MCF 10A (cell line): ENCODE measurements around the gene SERPINB11. TPM values are rescaled to one million over a fixed set of nuclear protein-coding genes. Genes with fewer than 3 reads are reported as not detected.
"Not testable (repeated sequence)": the region's sequence is repeated elsewhere in the genome, so short reads cannot be mapped to it uniquely, and the experiment has no call there.

ENCODE experiments used
- Bru-seq: library from RNA; stranded (reverse); fragments of 400-500 nt; gene quantifications from one replicate; lab custom pipeline; 2021; lab: Mats Ljungman, UMichigan
- BruChase-seq, 2 experiments: library from RNA; stranded (reverse); fragments of 400-500 nt; gene quantifications; one replicate each; lab custom pipeline; 2021; lab: Mats Ljungman, UMichigan
- BruUV-seq: library from RNA; stranded (reverse); fragments of 400-500 nt; replicated peaks from 2 replicates; lab custom pipeline; 2021; lab: Mats Ljungman, UMichigan
- CTCF ChIA-PET: fragments of 300-600 bp; sonication (Branson Sonifier 250); formaldehyde crosslinking; extraction: SDS; loops from one replicate; lab custom pipeline; 2021; ENCODE audit warnings: antibody characterized with exemption, inconsistent platforms; lab: Yijun Ruan, JAX
- POLR2A ChIA-PET: fragments of 300-600, 350-650 bp; sonication (Branson Sonifier 250); formaldehyde crosslinking; extraction: SDS; loops from one replicate; lab custom pipeline; 2020; ENCODE audit warnings: antibody characterized with exemption, inconsistent platforms; lab: Yijun Ruan, JAX
- DNase-seq: peaks from one replicate; pipeline ENCODE4 v3.0.0-alpha.2; 2018; ENCODE audit not compliant: unreplicated experiment
- H3K27ac Mint-ChIP-seq: one replicate; pipeline ENCODE4 v1.8.0; 2022; ENCODE audit warnings: mild to moderate bottlenecking, low read depth, mixed read lengths; ENCODE audit not compliant: unreplicated experiment
- H3K27me3 Mint-ChIP-seq: one replicate; pipeline ENCODE4 v1.8.0; 2022; ENCODE audit warnings: mixed read lengths; ENCODE audit not compliant: insufficient read depth, unreplicated experiment
- H3K36me3 Mint-ChIP-seq: one replicate; pipeline ENCODE4 v1.8.0; 2022; ENCODE audit warnings: mild to moderate bottlenecking, moderate library complexity, mixed read lengths; ENCODE audit not compliant: insufficient read depth, unreplicated experiment
- H3K4me1 Mint-ChIP-seq: one replicate; pipeline ENCODE4 v1.8.0; 2022; ENCODE audit warnings: mixed read lengths; ENCODE audit not compliant: insufficient read depth, unreplicated experiment
- H3K4me3 Mint-ChIP-seq: one replicate; pipeline ENCODE4 v1.8.0; 2022; ENCODE audit warnings: mild to moderate bottlenecking, moderate library complexity, mixed read lengths; ENCODE audit not compliant: unreplicated experiment
- H3K9me3 Mint-ChIP-seq: one replicate; pipeline ENCODE4 v1.8.0; 2022; ENCODE audit warnings: mixed read lengths; ENCODE audit not compliant: unreplicated experiment
- intact Hi-C: fragments of 100-400 bp; cut with micrococcal nuclease; formaldehyde crosslinking; loops from 2 replicates; pipeline ENCODE4 v1.14.1; 2022
- long read RNA-seq: library from polyadenylated mRNA; stranded (forward); transcript quantifications from one replicate; pipeline ENCODE4 v2.0.0, GENCODE V29; 2022
- total RNA-seq: library from RNA; stranded (reverse); gene quantifications from 2 replicates; pipeline ENCODE4 v1.2.3, GENCODE V29; 2022
- TF ChIP-seq, protein P1 (sequence below): fragments of 200-600 bp; IDR thresholded peaks from one replicate; pipeline ENCODE4 v1.8.0; 2022; ENCODE audit warnings: antibody characterized with exemption, mild to moderate bottlenecking; ENCODE audit not compliant: unreplicated experiment

Gene SERPINB11
- not detected in 2 replicates for total RNA-seq
- Bru-seq, nascent RNA = not detected
- percentile 5 among the genes with signal in this experiment for BruChase-seq, experiment 1, labeled RNA remaining after a 6-hour chase
- not detected for BruChase-seq, experiment 2, labeled RNA remaining after a 2-hour chase
- long read RNA-seq = 0 reads

- H3K27me3 Mint-ChIP-seq = no peaks in the 10 kb centered on the region
- no peaks in the 10 kb centered on the region for H3K4me1 Mint-ChIP-seq
- POLR2A ChIA-PET = interaction anchor here (1.6 kb wide), 2 partner anchors 9 to 23 kb away, joined by 3 to 4 read pairs; no protein-coding TSS in a partner anchor
These were observed at the start of gene SERPINB11 for GRCh38 chr18:63702660-63703059. Gene SERPINB11, plus strand, starts transcription at chr18:63702960. Its CDS starts 7,234 bp downstream, at chr18:63710194.

DNA sequence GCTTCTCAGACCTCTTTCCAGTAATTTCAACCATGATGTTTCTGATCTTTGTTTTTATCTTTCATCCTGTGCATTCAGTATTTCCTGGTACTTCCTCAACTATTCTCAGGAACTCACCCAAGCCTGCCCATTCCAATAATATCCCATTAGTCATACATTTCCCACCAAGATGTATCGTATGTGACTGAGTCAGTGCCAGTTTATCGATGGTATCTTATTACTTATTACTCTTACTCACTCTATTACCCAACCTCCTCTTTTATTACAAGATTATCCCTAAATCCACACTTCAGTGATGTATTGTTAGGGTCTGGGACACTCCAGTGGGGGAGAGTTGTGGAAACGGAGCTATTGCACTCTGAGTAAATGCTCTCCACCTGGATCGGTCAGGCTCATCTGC, 43.8 kb upstream of the SERPINB11 start:
- POLR2A ChIA-PET = interaction anchor here (1.1 kb wide), 1 partner anchor 312 kb away, joined by 3 read pairs; no protein-coding TSS in a partner anchor
- BruUV-seq, CTCF ChIA-PET, H3K4me3 Mint-ChIP-seq, H3K27ac Mint-ChIP-seq, intact Hi-C loops, H3K27me3 Mint-ChIP-seq, H3K9me3 Mint-ChIP-seq, H3K36me3 Mint-ChIP-seq: not testable (repeated sequence)
- H3K4me1 Mint-ChIP-seq = peaks cover 12% of the 10 kb centered on the region
- peak; percentile 40 for DNase-seq

More at GRCh38 chr18:63702660-63703059, at the start of gene SERPINB11:
- Mint-ChIP-seq H3K9me3 (no peaks in the 10 kb centered on the region), H3K27ac (no peak within 1 kb of the TSS), H3K36me3 (no peaks in the 10 kb centered on the region), H3K4me3 (no peak within 1 kb of the TSS)
- BruUV-seq = no TSS peak
- DNase-seq = no peak
- CTCF ChIA-PET = interaction anchor here (0.7 to 1.1 kb wide), 2 partner anchors 121 to 191 kb away, joined by 3 to 4 read pairs; no protein-coding TSS in a partner anchor
- intact Hi-C loops = no loop called here
- TF ChIP-seq, protein P1, sequence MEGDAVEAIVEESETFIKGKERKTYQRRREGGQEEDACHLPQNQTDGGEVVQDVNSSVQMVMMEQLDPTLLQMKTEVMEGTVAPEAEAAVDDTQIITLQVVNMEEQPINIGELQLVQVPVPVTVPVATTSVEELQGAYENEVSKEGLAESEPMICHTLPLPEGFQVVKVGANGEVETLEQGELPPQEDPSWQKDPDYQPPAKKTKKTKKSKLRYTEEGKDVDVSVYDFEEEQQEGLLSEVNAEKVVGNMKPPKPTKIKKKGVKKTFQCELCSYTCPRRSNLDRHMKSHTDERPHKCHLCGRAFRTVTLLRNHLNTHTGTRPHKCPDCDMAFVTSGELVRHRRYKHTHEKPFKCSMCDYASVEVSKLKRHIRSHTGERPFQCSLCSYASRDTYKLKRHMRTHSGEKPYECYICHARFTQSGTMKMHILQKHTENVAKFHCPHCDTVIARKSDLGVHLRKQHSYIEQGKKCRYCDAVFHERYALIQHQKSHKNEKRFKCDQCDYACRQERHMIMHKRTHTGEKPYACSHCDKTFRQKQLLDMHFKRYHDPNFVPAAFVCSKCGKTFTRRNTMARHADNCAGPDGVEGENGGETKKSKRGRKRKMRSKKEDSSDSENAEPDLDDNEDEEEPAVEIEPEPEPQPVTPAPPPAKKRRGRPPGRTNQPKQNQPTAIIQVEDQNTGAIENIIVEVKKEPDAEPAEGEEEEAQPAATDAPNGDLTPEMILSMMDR = no peak

GRCh38 chr18:63661750-63662149, 41.0 kb upstream of the SERPINB11 start, which contains the start of gene SERPINB3:
Gene SERPINB3, minus strand, starts transcription at chr18:63661893. Its CDS starts 677 bp downstream, at chr18:63661216.
- intact Hi-C loops, H3K4me3 Mint-ChIP-seq, H3K9me3 Mint-ChIP-seq, CTCF ChIA-PET, H3K36me3 Mint-ChIP-seq, H3K27me3 Mint-ChIP-seq, BruUV-seq, POLR2A ChIA-PET, H3K27ac Mint-ChIP-seq: not testable (repeated sequence)
- DNase-seq = peak; percentile 61
- H3K4me1 Mint-ChIP-seq = peaks cover 22% of the 10 kb centered on the region

- intact Hi-C loops = no loop called here
- CTCF ChIA-PET = interaction anchor here (0.6 to 2.0 kb wide), 5 partner anchors 11 to 147 kb away, joined by 3 to 7 read pairs (median 5); no protein-coding TSS in a partner anchor
- TF ChIP-seq, protein P1 = no peak
These were observed 38.2 kb upstream of the SERPINB11 start for GRCh38 chr18:63664571-63664970.

More at GRCh38 chr18:63664571-63664970, 38.2 kb upstream of the SERPINB11 start:
- no TSS peak for BruUV-seq
- peak; percentile 47 for DNase-seq
- Mint-ChIP-seq H3K9me3 (peaks cover 14% of the 10 kb centered on the region), H3K4me1 (peaks cover 14% of the 10 kb centered on the region), H3K4me3 (no peak overlapping the region), H3K27me3 (no peaks in the 10 kb centered on the region), H3K27ac (no peak overlapping the region), H3K36me3 (no peaks in the 10 kb centered on the region)
- POLR2A ChIA-PET = interaction anchor here (0.9 to 1.5 kb wide), 4 partner anchors 9 to 77 kb away, joined by 3 to 8 read pairs (median 4); no protein-coding TSS in a partner anchor
